Measurements from ENCODE around the gene LOXHD1. TPM values are rescaled to one million over a fixed set of nuclear protein-coding genes. Genes with fewer than 3 reads are reported as not detected.

Gene LOXHD1
- total and polyA plus RNA-seq, 2 of the 4 experiments (the other 2 are of a cell fraction), result not detected

- dilution Hi-C loops (cut with HindIII; ENCODE audit: low sequenced_read_pairs, unreplicated experiment), result no loop called here
Measured at GRCh38 chr18:46546111-46546640, 110.8 kb downstream of the LOXHD1 start.

More at GRCh38 chr18:46546111-46546640, 110.8 kb downstream of the LOXHD1 start:
- DNase-seq (no peak), ATAC-seq (ENCODE audit: low read depth) (no peak)
- no peak overlapping the region for H2BK20ac ChIP-seq (ENCODE audit: low read depth, low read length)
- no peak overlapping the region for H3K4ac ChIP-seq (ENCODE audit: low read depth, low read length)
- ChIA-PET CTCF (no interaction called here), POLR2A (ENCODE audit: unreplicated experiment) (no interaction called here)
- H3K14ac ChIP-seq (replicated peaks; ENCODE audit: low read depth, low read length), result no peak overlapping the region
- in situ Hi-C loops (cut with MboI; ENCODE audit: low sequenced_read_pairs), result no loop called here
- H4K91ac ChIP-seq (ENCODE audit: insufficient read depth, low read depth, low read length), result no peak overlapping the region
- H4K20me1 ChIP-seq (ENCODE audit: insufficient read depth, low read length), result no peaks in the 10 kb centered on the region
- intact Hi-C loops (cut with micrococcal nuclease), result no loop called here
- H3K27ac ChIP-seq (ENCODE audit: insufficient read depth, low read length), result no peak overlapping the region
- TF ChIP-seq MXI1 (IDR thresholded peaks at IDR 0.05; ENCODE audit: borderline replicate concordance, low read depth, low read length), result no peak
- TF ChIP-seq POLR2A (IDR thresholded peaks at IDR 0.05; ENCODE audit: low read depth, low read length), result no peak
- no peak for TF ChIP-seq USF2 (IDR thresholded peaks at IDR 0.05; ENCODE audit: low read depth, low read length)
- no peak for TF ChIP-seq CTCF (conservative IDR thresholded peaks at IDR 0.05; ENCODE audit: low read depth, low read length)
- TF ChIP-seq SMC3 (IDR thresholded peaks at IDR 0.05; ENCODE audit: low read depth, low read length), result no peak
- TF ChIP-seq NFE2L2 (IDR thresholded peaks at IDR 0.05; ENCODE audit: low read depth, low read length), result no peak
- no peak for TF ChIP-seq BHLHE40 (IDR thresholded peaks at IDR 0.05; ENCODE audit: low read depth, low read length)
- TF ChIP-seq CHD1 (IDR thresholded peaks at IDR 0.05; ENCODE audit: low read depth, low read length), result no peak
- TF ChIP-seq FOS (IDR thresholded peaks at IDR 0.05; ENCODE audit: low read depth, low read length), result no peak
- no peak for TF ChIP-seq MAZ (IDR thresholded peaks at IDR 0.05; ENCODE audit: borderline replicate concordance, low read depth, low read length)
- no peaks in the 10 kb centered on the region for H3K4me1 ChIP-seq (ENCODE audit: control insufficient read depth, insufficient read depth, low read length)
- H3K56ac ChIP-seq (ENCODE audit: extremely low read depth, insufficient read depth, low read length), result no peak overlapping the region
- H3K9me1 ChIP-seq (ENCODE audit: insufficient read depth, low read length), result no peaks in the 10 kb centered on the region
- H4K8ac ChIP-seq (ENCODE audit: low read depth in 2 of 2, low read length in 2 of 2), result no peak overlapping the region
- no peak overlapping the region for H2AK9ac ChIP-seq (replicated peaks; ENCODE audit: low read depth, low read length, poor library complexity)
- H2AK5ac ChIP-seq (ENCODE audit: low read depth, low read length), result no peak overlapping the region
- no peak overlapping the region for H3K4me2 ChIP-seq (ENCODE audit: low read depth, low read length)
- H3K36me3 ChIP-seq (ENCODE audit: control insufficient read depth, insufficient read depth, low read length), result no peaks in the 10 kb centered on the region
- peak overlapping the region; percentile 50 for H2BK5ac ChIP-seq (ENCODE audit: low read depth, low read length, poor library complexity, severe bottlenecking)
- H3K9ac ChIP-seq (ENCODE audit: low read depth, low read length), result no peak overlapping the region
- H3K27me3 ChIP-seq (ENCODE audit: control insufficient read depth, insufficient read depth, low read length), result no peaks in the 10 kb centered on the region
- H3K9me3 ChIP-seq (ENCODE audit: control insufficient read depth, insufficient read depth, low read length), result no peaks in the 10 kb centered on the region
- BruUV-seq (replicated peaks), result no TSS peak
- H2BK15ac ChIP-seq (ENCODE audit: low read depth, low read length), result no peak overlapping the region
- no peak overlapping the region for H2BK120ac ChIP-seq (ENCODE audit: low read depth, low read length)
- no peak overlapping the region for H2AFZ ChIP-seq (replicated peaks; ENCODE audit: low read length, poor library complexity)
- H3K4me3 ChIP-seq (ENCODE audit: insufficient read depth, low read depth, low read length), result no peak overlapping the region
- H3K79me1 ChIP-seq (ENCODE audit: low read depth in 1 of 2, low read length in 2 of 2), result no peaks in the 10 kb centered on the region
- no peak overlapping the region for H3K23ac ChIP-seq (ENCODE audit: low read depth, low read length)
- H4K5ac ChIP-seq (ENCODE audit: low read depth, low read length), result no peak overlapping the region
- H3K18ac ChIP-seq (ENCODE audit: low read depth, low read length), result no peak overlapping the region
